Activated T-helper 1 cell treated with anti-CD3 and anti-CD28 coated beads, Interleukin-12 subunit alpha, Interleukin-12 subunit beta, Interleukin-2, Interleukin-4 antibody, amounts not matched to agents 30 ng/mL and 10 ng/mL and 1 ng/mL, durations not matched to agents 14 hours and 24 hours and 36 hours (primary cell): ENCODE measurements around the gene MLH3. TPM values are rescaled to one million over a fixed set of nuclear protein-coding genes. Genes with fewer than 3 reads are reported as not detected.
"Not testable (repeated sequence)": the region's sequence is repeated elsewhere in the genome, so short reads cannot be mapped to it uniquely, and the experiment has no call there.

Experiments used
- DNase-seq: peaks from one replicate; pipeline ENCODE4 v3.0.0; 2021; ENCODE audit warnings: low spot score
- H3K27ac Mint-ChIP-seq: one replicate; pipeline ENCODE4 v1.8.0; 2021; ENCODE audit warnings: mild to moderate bottlenecking, mixed read lengths
- H3K27me3 Mint-ChIP-seq: one replicate; pipeline ENCODE4 v1.8.0; 2022; ENCODE audit warnings: mild to moderate bottlenecking, moderate library complexity, mixed read lengths; ENCODE audit not compliant: insufficient read depth
- H3K36me3 Mint-ChIP-seq: one replicate; pipeline ENCODE4 v1.8.0; 2021; ENCODE audit warnings: low read depth, mixed read lengths
- H3K4me1 Mint-ChIP-seq: one replicate; pipeline ENCODE4 v1.8.0; 2021; ENCODE audit warnings: low read depth, mixed read lengths
- H3K4me3 Mint-ChIP-seq: one replicate; pipeline ENCODE4 v1.8.0; 2021; ENCODE audit warnings: mild to moderate bottlenecking, moderate library complexity, mixed read lengths
- H3K9me3 Mint-ChIP-seq: one replicate; pipeline ENCODE4 v1.8.0; 2021; ENCODE audit warnings: mixed read lengths
- intact Hi-C: fragments of 100-400 bp; cut with micrococcal nuclease; formaldehyde crosslinking; loops from one replicate; pipeline ENCODE4 v1.15.1; 2024
- total RNA-seq: library from RNA; stranded (reverse); gene quantifications from 2 replicates; pipeline ENCODE4 v1.2.3, GENCODE V29; 2022

The MLH3 gene
- total RNA-seq, 1 donor from 2014 or later = 28.3 TPM

DNA sequence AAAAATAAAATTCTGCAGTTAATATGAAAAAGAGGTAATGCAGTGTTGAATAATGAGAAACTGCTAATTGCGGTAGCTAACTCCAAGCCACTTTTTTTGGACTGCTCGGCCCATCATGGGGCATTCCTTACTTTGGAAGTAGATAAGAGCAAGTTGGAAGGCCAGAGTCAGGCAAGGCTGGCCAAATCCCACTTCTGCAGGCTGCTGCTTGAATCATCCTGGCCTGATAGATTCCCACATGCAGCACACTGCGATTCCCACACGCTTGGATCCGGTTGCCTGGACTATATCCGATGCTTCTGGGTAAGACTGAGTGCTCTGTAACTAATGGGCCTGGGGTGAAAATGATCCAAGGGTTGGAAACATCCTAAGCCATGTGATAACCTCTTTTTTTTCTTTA, 38.0 kb downstream of the MLH3 start:
- Mint-ChIP-seq H3K36me3 (peaks cover 49% of the 10 kb centered on the region), H3K9me3 (no peaks in the 10 kb centered on the region), H3K27ac (no peak overlapping the region), H3K27me3 (no peaks in the 10 kb centered on the region), H3K4me1 (peaks cover 16% of the 10 kb centered on the region), H3K4me3 (no peak overlapping the region)
- intact Hi-C loops = no loop called here
- no peak for DNase-seq

DNA sequence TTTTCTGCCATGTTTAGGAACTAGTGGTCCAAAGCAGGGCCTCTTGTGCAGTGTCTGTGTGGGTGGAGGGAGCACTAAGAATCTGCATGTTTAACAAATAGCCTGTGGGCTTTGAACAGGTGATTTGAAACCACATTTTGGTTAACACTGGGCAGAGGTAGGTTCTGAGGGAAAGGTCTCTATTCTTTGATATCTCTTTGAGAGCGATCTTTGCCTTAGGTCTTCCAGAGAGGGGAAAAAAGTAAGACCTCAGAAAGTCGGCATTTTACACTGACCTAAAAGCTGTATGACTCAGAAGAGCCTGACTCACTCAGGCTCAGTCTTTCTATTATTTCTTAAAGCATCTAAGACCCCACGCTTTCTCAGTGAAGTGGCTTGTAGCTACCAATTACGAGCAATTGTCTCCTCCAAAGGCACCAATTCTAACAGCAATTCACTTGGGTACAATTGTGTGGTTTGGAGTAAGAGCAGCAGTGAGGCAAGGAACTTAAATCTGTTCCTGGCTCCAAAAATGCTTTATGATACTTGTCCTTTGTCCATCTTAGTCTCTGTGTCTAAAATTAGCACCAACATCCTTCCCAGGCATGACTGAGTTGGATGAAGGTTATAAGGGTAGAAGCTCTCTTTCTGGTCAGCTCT, 39.8 kb downstream of the MLH3 start:
- H3K27ac Mint-ChIP-seq = peak overlapping the region; percentile 61
- no peak for DNase-seq
- H3K9me3 Mint-ChIP-seq = no peaks in the 10 kb centered on the region
- no peaks in the 10 kb centered on the region for H3K27me3 Mint-ChIP-seq
- intact Hi-C loops = loop anchor here (1.0 kb wide), 1 partner anchor 9 kb away; the partner anchor contains the start of gene EIF2B2
- peaks cover 60% of the 10 kb centered on the region for H3K36me3 Mint-ChIP-seq
- H3K4me1 Mint-ChIP-seq = peaks cover 34% of the 10 kb centered on the region
- H3K4me3 Mint-ChIP-seq = no peak overlapping the region

DNA sequence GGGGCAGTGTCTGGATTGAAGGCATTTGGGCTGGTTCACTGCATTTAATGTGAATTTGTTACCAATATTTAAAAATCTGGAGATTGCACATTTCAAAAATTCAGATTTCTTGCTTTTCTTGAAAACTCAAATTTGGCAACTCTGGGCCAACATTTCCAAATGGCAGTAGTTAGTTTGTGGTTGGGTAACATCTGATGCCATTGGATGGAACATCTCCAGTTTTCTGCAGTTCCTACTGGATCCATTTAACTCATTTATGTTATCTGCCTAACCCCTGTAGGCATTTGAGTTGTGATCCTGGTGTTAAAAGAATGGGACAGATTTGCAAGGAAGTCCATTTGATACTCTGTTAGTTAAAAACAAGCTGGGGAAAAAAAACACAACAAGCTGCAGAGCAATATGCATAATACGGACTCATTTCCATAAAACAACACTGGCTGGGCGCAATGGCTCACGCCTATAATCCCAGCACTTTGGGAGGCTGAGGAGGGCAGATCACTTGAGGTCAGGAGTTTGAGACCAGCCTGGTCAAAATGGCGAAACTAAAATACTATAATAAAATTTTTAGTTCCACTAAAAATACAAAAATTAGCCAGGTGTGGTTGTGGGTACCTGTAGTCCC, 40.7 kb downstream of the MLH3 start:
- Mint-ChIP-seq H3K27me3 (no peaks in the 10 kb centered on the region), H3K4me1 (peaks cover 41% of the 10 kb centered on the region), H3K9me3 (no peaks in the 10 kb centered on the region), H3K27ac (peak overlapping the region; percentile 34), H3K36me3 (peaks cover 66% of the 10 kb centered on the region), H3K4me3 (no peak overlapping the region)
- intact Hi-C loops = loop anchor here (1.0 kb wide), 1 partner anchor 8 kb away; the partner anchor contains the start of gene EIF2B2
- DNase-seq = no peak

DNA sequence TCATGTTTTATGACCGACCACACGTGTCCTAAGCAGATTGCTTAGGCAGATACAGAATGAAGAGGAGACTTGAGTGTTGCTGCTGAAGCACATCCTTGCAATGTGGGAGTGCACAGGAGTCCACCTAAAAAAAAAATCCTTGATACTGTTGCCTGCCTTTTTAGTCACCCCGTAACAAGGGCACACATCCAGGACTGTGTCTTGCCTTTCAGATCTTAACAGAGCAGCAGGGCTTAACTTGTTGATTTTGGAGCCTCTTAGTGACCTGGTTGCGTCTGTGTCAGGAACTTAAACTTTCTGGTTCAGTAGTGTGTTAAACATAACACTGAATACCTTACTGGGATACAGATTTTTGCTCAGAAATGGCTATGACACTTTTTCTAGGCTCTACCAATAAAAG, 42.1 kb downstream of the MLH3 start:
- no peaks in the 10 kb centered on the region for H3K9me3 Mint-ChIP-seq
- no peaks in the 10 kb centered on the region for H3K27me3 Mint-ChIP-seq
- intact Hi-C loops = no loop called here
- no peak overlapping the region for H3K4me3 Mint-ChIP-seq
- H3K4me1 Mint-ChIP-seq = peaks cover 55% of the 10 kb centered on the region
- DNase-seq = no peak
- H3K36me3 Mint-ChIP-seq = peaks cover 69% of the 10 kb centered on the region
- H3K27ac Mint-ChIP-seq = no peak overlapping the region

DNA sequence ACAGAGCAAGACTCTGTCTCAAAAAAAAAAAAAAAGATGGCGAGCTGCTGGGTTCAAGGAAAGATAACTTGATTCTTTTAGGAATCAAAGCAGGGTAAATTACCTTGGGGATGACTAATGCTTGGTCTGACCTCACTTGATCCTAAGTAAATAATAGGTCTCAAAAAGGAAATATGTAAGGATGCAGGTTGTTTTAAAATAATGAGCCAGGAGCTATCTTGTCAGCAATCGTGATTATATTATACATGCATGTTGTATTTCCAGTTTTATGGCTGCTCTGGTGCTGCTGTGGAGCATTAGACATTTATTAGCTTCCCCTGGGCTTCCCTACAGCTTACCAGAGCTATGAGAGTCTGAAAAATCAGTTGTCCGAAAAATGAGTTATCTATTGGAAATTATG, 45.9 kb downstream of the MLH3 start:
- intact Hi-C loops = no loop called here
- Mint-ChIP-seq H3K4me1 (peaks cover 65% of the 10 kb centered on the region), H3K27me3 (peaks cover 3% of the 10 kb centered on the region)

DNA sequence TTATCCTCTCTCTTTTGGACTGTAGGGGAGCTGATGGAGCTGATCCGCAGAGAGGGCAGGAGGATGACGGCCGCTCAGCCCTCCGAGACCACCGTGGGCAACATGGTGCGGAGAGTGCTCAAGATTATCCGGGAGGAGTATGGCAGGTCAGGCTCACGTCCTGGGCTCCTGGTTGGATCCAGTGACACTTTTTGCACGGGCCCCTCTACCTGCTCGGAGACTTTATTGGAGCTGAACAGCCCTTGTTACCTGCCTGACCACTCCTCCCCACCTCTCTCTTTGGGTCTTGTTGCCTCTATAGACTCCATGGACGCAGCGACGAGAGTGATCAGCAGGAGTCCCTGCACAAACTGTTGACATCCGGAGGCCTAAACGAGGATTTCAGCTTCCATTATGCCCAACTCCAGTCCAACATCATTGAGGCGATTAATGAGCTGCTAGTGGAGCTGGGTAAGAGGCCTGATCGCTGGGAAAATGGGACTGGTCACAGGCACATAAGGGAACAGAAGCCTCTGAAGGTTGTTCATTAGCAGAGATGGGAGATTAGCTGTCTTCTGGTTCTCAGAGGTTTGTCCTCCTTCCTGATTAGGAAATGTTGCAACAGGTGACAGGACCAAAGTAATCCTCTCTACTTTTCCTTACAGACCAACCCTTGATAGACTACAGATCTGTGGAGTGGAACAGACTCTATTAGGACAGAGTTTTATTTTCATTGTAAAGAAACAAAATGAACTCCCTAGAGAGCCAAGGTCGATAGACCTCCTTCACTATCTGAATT, 47.8 kb downstream of the MLH3 start:
- H3K36me3 Mint-ChIP-seq = peaks cover 53% of the 10 kb centered on the region
- intact Hi-C loops = loop anchor here (2.0 to 5.0 kb wide), 6 partner anchors 57 to 984 kb away; partner anchors contain the start of gene IFT43
- H3K4me3 Mint-ChIP-seq = peak overlapping the region; percentile 98
- H3K27ac Mint-ChIP-seq = peak overlapping the region; percentile 92
- no peak for DNase-seq
- H3K27me3 Mint-ChIP-seq = peaks cover 10% of the 10 kb centered on the region
- H3K9me3 Mint-ChIP-seq = peaks cover 4% of the 10 kb centered on the region
- H3K4me1 Mint-ChIP-seq = peaks cover 62% of the 10 kb centered on the region

More for the DNA sequence above, 45.9 kb downstream of the MLH3 start:
- Mint-ChIP-seq H3K4me3 (no peak overlapping the region), H3K27ac (no peak overlapping the region), H3K36me3 (peaks cover 65% of the 10 kb centered on the region), H3K9me3 (peaks cover 4% of the 10 kb centered on the region)
- DNase-seq = no peak

DNA sequence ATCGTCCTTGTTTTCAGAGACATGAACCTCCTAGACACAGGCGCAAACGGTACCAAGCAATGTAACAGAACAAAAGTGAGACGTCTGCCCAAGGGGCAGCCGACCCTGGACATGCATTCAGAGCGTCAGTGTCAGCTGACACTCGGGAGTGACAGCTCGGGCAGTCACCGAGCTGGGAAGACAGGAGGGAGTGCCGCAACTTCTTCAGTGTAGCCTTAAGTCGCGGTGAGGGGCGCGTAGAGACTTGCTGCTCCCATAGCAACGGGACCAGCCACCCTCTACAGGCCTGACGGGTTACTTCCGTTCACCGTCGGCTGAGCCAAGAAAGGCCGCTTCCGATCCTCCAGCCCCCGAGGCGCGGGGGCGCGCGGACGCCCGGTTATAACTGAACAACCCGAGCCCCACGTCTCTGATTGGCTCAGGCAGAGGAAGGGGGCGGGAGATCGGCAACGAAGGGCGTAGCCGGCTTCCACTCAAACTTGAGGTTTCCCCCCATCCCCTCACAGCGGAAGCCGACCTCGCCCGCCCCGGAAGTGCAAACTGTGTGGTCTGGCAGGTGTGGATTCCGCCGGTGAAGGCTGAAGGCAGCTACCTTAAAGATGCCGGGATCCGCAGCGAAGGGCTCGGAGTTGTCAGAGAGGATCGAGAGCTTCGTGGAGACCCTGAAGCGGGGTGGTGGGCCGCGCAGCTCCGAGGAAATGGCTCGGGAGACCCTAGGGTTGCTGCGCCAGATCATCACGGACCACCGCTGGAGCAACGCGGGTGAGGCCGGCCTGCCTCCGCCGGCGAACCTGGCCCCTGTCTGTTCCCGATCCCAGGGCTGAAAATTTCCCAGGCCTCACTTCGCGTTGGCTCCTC, 48.6 kb downstream of the MLH3 start, which contains the start of gene EIF2B2:
Gene EIF2B2, plus strand, starts transcription at position 530 of the 858 bp plus-strand sequence. Its CDS starts 70 bp downstream, at position 600.
- intact Hi-C loops = loop anchor here (1.0 to 5.0 kb wide), 13 partner anchors 9 to 985 kb away; partner anchors contain the start of genes DLST, IFT43, ISCA2 and MLH3
- DNase-seq = peak; percentile 99
- Mint-ChIP-seq H3K27me3 (peaks cover 10% of the 10 kb centered on the region), H3K27ac (peak within 1 kb of the TSS; percentile 92), H3K4me3 (peak within 1 kb of the TSS; percentile 98), H3K9me3 (peaks cover 4% of the 10 kb centered on the region), H3K4me1 (peaks cover 54% of the 10 kb centered on the region), H3K36me3 (peaks cover 45% of the 10 kb centered on the region)

DNA sequence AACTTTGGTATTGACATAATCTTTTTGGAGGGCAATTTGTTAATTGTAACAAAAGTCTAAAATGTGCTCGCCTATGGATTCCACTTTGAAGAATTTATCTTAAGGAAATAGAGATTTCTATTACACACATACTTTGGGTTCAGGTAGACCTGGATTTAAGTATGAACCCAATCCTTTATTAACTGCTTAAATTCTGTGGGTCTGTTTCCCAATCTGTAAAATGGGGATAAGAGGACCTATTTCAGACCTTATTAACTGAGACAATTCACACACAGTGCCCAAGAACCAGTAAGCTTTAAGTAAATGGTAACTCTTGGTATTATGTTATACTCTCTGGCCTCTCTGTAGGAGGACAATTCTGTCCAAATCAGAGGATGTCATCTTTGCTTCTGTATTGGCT, 49.4 kb downstream of the MLH3 start:
- peaks cover 4% of the 10 kb centered on the region for H3K9me3 Mint-ChIP-seq

DNA sequence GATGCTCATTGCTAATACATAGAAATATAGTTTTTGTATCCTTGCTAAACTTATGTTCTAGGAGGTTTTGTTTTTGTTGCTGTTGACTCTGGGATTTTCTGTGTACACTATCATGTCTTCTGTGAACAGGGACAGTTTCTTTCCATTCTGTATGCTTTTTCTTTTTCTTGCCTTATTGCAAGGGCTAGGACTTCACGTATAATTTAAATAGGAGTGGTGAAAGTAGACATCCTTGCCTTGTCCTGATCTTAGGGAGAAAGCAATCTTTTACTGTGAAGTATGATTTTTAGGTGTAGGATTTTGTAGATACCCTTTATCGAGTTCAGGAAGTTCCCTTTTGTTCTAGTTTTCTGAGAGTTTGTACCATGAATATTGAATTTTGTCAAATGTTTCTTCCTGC, 50.0 kb downstream of the MLH3 start:
- Mint-ChIP-seq H3K27ac (no peak overlapping the region), H3K27me3 (peaks cover 10% of the 10 kb centered on the region), H3K9me3 (peaks cover 4% of the 10 kb centered on the region), H3K4me3 (peak overlapping the region; percentile 37), H3K36me3 (peaks cover 33% of the 10 kb centered on the region), H3K4me1 (peaks cover 41% of the 10 kb centered on the region)
- DNase-seq = no peak
- intact Hi-C loops = loop anchor here (5.0 kb wide), 4 partner anchors 164 to 986 kb away; partner anchors contain the start of gene IFT43

More for the DNA sequence above, 49.4 kb downstream of the MLH3 start:
- H3K27ac Mint-ChIP-seq = peak overlapping the region; percentile 92
- no peak for DNase-seq
- intact Hi-C loops = loop anchor here (1.0 to 5.0 kb wide), 13 partner anchors 9 to 985 kb away; partner anchors contain the start of genes DLST, IFT43, ISCA2 and MLH3
- H3K36me3 Mint-ChIP-seq = peaks cover 40% of the 10 kb centered on the region
- peaks cover 47% of the 10 kb centered on the region for H3K4me1 Mint-ChIP-seq
- H3K4me3 Mint-ChIP-seq = peak overlapping the region; percentile 98
- H3K27me3 Mint-ChIP-seq = peaks cover 10% of the 10 kb centered on the region

DNA sequence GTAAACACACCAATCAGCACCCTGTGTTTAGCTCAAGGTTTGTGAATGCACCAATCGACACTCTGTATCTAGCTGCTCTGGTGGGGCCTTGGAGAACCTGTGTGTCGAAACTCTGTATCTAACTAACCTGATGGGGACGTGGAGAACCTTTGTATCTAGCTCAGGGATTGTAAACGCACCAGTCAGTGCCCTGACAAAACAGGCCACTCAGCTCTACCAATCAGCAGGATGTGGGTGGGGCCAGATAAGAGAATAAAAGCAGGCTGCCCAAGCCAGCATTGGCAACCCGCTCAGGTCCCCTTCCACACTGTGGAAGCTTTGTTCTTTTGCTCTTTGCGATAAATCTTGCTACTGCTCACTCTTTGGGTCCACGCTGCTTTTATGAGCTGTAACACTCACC, 55.5 kb downstream of the MLH3 start:
- H3K4me1 Mint-ChIP-seq, H3K27ac Mint-ChIP-seq, H3K4me3 Mint-ChIP-seq, H3K9me3 Mint-ChIP-seq, H3K36me3 Mint-ChIP-seq, DNase-seq, intact Hi-C loops: not testable (repeated sequence)
- H3K27me3 Mint-ChIP-seq = peaks cover 12% of the 10 kb centered on the region

DNA sequence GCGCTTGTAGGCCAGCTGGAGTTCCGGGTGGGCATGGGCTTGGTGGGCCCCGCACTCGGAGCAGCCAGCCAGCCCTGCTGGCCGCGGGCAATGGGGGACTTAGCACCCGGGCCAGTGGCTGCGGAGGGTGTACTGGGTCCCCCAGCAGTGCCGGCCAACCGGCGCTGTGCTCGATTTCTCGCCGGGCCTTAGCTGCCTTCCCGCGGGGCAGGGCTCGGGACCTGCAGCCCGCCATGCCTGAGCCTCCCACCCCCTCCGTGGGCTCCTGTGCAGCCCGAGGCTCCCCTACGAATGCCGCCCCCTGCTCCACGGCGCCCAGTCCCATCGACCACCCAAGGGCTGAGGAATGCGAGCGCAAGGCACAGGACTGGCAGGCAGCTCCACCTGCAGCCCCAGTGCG, 57.1 kb downstream of the MLH3 start:
- H3K9me3 Mint-ChIP-seq, H3K4me3 Mint-ChIP-seq, H3K4me1 Mint-ChIP-seq, H3K36me3 Mint-ChIP-seq, H3K27ac Mint-ChIP-seq, DNase-seq, intact Hi-C loops: not testable (repeated sequence)
- H3K27me3 Mint-ChIP-seq = peaks cover 16% of the 10 kb centered on the region

DNA sequence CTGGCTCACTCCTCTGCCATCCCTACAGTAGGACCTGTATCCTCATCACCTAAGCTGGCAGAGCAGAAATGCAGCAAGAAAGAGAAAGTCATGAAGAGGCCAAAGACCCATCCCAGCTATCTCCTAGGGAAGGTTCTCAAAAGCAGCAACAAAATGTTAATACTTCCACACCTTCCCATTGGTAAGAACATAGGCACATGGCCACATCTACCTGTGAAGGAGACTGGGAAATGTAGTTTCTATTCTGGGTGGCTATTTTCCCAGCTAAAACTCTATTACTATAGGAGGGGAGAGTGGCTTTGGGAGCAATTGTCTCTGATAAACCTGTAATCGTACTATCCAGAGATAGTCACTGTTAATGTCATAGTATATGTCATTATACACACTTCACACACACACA, 62.3 kb downstream of the MLH3 start:
- Mint-ChIP-seq H3K27ac (no peak overlapping the region), H3K36me3 (no peaks in the 10 kb centered on the region), H3K27me3 (peaks cover 15% of the 10 kb centered on the region), H3K9me3 (no peaks in the 10 kb centered on the region), H3K4me1 (no peaks in the 10 kb centered on the region), H3K4me3 (no peak overlapping the region)
- no peak for DNase-seq
- intact Hi-C loops = no loop called here
